HG02678 (cell line): ENCODE measurements around the gene AGAP1.

ENCODE experiments used
- ATAC-seq: cut with Tn5 transposase; IDR thresholded peaks from one replicate; pipeline ENCODE4 v1.9.1; 2021; ENCODE audit warnings: mild to moderate bottlenecking, moderate library complexity; ENCODE audit not compliant: unreplicated experiment

AGAP1 gene

DNA sequence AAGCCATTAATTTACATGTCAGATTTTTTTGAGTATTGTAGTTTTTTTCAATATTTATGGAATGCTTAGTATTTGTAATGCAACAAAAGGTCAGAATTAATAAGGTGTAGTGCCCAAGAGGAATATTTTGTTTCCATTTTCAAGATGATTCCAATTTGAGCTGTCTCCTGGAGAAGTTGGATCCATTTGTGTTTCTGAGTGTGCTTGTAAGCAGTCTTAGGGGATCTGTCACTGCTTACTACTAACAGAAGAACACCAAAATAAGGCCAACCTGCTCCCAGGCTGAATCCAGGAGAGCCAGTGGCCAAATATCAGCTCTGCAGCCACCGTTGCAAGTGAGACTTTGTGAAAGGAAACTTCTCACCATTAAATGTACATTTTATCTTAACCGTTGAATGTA, 129.9 kb downstream of the AGAP1 start:
- ATAC-seq: no peak

DNA sequence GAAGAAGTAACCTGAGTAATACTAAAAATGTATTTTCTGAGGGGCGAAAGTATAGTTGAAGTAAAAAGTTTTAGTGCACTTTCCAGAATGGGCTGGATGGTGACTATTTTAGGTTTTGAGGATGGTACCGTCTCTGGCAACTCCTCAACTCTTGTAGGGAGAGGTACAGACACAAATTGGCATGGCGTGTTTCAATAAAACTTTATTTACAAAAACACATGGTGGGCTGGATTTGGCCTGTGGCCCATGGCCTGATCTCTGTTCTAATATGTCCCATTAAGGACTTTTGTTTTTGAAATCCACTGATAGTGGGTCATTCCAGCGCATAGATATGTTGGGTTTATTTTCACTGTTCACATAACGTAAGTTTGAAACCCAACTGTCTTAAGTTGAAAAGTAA, 132.8 kb downstream of the AGAP1 start:
- no peak for ATAC-seq

DNA sequence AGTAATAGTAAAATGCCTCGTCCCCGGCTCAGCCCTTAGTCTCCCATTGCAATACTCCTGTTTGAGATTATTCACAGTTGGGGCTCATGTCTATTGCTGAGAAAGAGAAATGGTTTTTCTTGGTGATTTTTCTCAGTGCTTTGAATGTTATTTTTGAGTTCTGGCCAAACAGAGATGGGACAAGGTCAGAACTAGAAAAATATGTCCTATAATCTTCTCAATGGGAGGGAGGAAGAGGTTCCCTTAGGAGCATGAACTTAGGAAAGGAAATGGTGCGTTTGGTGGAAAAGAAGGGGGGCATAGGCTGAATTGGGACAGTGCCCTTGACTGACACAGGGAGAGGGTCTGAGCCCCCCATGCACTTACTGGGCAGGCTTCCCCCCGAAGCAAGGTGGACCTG, 133.8 kb downstream of the AGAP1 start:
- no peak for ATAC-seq

DNA sequence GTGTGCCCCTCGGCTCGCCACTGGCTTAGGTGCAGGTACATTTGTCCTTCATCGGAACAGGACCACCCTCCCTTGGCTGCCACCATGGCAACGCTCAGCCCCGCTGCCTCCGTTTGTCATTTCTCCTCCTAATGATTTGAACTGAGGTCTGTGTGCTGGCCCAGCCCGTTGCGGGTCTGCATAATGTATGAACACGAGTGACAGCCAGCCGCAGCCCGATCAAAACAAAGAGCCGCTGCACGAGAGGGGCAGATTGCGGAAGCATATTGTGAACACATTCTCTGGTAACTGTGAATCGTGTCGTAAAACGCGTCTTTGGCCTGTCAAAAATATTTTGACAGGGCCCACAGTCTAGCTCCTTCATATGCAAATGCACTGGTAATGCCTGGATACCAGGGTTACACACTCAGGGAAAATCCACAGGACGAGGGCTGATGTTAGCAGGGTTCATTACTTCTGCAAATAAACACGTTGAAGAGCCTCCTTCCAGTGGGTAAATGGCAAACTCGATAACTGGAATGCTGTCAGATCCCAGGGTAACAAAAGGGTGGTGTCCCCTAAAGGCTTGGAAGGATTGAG, 137.0 kb downstream of the AGAP1 start:
- no peak for ATAC-seq

DNA sequence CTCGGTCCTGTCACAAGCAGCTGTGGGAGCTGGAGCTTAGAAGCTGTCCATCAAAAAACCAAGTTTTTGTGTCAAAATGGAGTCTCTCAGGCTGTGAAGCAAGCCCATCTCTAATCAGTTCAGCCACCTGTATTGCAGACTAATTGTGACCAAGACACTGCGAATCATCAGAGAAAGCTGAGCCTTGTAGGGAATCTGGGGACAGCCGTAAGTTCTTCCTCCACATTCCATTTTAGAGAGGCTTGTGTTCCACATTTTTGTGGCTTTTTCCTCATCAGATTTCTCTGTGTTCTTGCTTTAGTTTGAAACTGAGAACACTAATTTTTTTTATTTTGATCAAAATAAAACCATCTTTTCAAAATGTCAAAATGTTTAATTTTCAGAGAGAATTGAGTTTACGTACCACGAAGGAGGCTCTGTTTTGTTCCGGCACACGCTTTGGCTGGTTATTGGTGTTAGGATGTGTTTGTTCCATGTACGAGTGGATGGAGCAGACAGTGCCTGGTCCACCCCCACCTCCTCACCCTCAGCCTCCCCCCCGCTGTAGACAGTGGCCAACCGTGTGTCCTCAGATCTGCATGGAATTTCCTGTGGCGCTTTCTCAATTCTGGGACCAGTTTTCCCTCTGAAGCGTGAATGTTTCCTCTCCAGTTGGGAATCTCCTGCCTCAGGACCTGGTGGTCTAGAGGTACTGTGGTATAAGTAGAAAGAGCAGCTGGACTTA, 140.8 kb downstream of the AGAP1 start:
- no peak for ATAC-seq

DNA sequence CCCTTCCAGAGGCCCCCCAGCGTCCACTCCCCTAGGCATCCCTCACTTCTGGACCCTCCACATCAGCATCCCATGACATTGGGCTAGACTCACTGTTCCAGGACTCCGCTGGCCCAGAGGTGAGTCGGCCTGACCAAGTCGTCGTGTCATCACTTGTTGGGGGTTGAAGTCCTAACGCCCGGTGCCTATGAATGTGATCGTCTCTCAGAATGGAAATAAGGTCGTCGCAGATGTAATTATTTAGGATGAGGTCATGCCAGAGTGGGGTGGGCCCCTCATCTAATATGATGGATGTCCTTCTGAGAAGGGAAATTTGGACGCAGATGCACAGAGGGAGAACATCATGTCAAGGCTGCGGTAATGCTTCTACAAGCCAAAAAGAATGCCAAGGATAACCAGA, 142.7 kb downstream of the AGAP1 start:
- no peak for ATAC-seq

DNA sequence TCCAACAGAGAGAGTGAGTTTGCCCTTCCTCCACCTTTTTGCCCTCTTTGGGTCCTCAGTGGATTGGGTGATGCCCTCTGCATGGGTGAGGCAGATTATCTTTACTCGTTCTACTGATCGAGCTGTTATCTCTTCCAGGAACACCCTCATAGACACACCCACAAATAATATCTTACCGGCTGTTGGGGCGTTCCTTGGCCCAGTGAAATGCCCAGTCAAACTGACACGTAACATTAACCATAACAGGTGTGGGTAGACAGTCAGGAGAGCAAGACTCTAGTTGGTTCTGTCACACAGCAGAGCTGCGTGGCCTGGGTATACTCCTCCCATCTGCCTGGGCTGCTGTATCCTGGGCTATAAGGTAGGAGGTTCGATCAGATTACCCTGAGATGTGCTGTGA, 144.1 kb downstream of the AGAP1 start:
- no peak for ATAC-seq

DNA sequence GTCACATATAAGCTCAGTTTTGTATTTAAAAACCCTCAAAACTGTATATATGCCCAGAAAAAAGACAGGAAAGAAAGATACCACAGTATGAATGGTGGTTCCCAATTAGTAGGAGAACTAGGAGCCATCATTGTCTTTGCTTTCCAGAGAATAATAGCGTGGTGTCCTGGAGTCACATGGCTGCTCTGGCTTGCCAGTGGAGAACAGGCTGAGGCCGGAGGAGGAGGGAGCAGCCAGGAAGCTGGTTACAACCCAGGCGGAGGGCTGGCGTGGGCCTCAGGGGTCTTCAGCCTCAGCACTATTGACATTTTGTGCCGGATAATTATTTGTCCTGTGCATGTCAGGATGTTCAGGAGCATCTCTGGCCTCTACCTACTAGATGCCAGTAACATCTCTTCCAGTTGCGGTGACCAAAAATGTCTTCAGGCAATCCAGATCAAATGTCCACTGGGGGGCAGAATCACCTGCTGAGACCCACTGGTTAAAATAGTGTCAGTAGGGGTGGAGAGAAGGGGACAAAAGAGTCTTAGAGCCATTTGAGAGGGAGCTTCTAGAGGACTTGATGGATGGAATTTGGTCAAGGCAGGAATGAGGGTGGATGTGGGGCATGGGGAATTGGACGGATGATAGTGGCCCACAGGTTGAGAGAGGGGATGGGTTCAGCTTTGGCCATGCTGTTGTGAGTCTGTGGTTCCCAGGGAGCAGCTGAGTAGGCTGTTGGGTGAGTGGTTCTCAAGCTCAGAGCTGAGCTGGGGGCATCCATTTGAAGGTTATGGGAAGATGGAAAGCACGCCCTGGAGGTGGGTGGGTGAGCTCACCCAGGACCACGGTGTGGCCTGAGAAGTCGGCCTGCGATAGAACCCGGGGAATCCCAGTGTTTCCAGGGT, 144.9 kb downstream of the AGAP1 start:
- no peak for ATAC-seq

DNA sequence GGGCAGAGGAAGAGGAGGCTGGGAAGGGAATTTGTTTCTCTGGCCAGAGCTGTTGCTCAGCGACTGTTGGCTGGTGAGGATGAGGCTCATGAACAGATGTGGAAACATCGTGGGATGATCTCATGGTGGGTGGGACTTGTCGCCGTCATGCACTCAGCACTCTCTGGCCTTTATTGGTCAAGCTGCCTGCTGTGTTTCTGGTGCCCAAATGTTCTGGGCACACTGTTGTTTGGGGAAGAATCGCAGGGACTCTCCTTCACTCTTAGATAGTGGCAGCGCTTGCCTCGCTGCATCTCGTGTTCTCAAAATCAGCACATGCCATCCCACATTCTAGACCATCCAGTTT, 145.6 kb downstream of the AGAP1 start:
- no peak for ATAC-seq

DNA sequence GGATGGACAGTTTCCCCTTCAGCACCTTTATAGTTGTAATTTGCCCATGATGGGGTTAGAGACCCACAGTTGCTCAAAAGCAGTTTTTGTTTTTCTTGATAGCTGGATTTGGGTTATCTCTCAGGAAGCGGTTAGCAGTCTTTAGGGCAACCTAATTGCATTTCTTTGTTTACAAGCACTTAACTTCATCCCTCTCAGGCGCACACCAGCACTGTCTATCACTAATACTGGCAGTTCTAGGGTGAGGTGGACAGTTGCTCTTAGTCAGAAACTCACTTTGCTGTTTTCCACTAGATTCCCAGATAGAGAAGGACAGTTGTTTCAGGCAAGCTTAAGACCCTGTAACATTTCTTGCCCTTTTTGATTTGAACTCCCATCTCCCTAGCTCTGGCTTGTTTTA, 146.0 kb downstream of the AGAP1 start:
- no peak for ATAC-seq

DNA sequence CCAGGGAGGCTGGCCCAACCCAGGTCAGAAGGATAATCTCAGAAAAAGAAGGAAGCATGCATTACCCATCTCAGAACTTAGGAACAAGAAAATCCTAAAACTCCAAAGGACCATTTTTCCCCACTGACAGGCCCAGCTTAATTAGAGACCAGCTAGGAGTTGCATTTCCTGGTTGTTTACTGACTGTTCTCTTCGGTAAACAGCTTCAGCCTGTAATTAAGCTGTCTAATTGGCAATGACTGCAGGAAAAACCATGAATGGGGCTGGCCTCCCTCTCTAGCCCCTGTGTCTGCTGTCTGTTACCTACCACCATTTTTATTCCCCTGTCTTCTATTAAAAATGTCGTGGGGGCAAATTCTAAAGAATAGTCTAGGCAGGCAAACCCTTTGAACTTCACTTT, 146.5 kb downstream of the AGAP1 start:
- no peak for ATAC-seq

DNA sequence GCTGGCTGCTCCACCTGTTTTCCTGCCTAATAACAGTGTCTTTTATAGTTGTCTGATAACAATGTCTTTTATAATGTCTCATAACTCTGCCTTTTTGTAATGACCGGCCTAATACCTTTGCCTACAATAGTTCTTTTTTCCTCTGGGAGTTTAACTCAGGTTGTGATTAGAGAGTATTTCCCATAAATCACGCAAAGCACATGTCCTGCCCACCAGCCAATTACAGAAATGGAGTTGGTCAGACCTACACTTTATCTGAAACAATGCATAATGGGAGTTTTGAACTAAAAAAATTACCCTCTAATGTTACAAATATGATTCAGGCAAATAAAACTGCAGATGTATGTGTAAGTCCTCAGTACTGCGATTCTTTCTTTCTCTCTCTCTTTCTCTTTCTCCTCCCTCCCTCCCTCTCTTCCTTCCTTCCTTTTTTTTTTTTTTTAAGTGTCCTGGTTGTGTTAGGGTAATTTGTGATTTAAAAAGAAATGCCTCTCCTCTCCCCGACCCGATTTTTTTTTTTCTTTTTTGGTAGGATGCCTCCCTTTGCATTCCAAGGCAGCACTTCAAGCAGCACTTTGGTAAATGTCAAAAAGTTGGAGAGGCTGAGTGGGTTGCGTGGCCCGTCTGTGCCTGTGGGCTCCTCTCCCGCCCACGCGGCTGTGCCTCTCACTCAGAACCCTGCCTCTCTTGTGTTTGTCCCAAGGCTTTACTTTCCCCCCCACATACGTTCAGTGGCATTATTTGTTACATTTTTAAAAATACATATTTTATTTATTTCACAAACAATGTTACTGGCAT, 147.3 kb downstream of the AGAP1 start:
- ATAC-seq: no peak

DNA sequence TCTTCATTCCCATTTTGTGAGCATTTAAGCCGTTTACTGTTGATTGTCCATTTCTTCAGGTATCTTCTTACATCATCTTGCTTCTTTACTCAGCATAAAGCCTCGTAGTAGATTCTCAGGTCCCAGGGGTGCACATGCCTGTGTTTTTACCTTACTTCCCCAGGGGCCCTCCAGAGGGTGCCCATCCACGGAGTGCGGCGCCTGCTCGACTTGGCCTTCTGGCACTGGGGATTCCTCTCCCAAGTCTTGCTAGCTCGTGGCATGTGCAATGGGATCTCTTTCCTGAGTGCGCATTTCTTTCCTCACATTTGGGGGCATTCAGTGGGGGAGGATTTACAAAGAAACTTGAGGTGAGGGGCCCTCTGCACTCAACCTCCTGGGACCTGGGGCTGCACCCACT, 148.1 kb downstream of the AGAP1 start:
- no peak for ATAC-seq

DNA sequence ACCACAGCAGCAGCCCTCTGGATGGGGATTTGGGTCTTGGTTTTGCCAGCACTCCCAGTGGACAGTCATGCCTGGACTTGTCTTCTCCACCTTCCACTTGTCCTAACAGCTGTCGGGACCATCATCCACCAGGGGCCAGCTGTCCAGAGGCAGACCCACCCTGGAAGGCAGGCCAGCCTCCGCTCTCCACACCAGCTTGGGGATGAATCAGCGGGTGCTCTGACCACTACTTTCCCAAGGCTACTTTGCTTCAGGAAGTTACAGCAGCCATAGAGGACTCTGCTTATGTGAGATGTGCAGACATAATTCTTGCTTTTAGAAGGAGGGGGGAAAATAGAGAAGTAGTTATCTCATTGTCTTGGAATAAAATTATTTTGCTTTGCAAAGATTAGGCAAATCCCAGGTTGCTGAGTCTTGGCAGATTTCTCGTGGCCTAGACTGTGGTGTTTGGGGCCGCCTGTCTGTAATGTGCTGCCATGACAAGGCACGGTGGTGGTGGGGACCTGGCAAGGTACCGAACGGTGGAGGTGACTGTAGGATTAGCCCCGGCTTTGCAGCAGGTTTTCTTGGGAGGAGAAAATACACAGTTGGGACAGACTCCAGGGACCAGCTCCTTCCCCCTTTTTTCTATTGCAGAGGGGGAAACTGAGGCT, 148.7 kb downstream of the AGAP1 start:
- ATAC-seq: no peak

DNA sequence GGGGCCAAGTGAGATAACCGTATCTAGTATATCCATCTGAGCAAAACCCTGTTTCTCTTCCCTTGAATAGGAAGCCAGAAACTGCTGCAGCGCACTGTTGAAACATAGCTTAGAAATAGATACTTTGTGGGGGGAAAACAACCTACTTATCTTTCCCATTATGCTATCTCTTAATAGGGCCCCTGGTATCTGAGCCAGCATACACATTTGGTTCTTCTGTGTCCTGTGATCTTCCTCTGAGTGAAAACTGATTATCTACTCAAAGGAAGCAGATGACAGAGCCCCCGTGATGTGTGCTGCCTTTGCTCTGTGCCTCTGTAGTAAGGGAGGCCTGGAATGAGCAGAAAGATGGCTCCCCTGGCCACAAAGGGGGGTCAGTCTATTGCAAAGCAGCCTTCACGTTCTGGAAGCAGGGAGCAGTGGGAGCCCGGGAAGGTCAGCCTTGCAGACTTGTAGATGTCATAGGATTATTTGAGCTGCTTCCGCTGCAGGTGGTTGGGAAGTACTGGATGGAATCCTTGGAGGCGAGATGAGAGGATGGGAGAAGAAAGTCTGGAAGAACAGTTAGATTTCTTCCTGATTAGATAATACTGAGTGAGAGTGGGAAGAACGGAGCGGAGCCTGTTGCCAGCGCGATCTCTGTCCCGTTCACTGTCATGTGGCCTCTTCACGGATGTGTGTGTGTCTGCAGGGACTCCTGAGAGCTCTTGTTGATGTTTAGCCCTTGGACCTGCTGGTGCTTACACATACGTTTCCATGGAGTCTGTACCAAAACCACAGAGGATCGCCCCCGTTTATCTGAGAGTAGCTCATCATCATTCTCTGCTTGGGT, 150.1 kb downstream of the AGAP1 start:
- ATAC-seq: no peak

DNA sequence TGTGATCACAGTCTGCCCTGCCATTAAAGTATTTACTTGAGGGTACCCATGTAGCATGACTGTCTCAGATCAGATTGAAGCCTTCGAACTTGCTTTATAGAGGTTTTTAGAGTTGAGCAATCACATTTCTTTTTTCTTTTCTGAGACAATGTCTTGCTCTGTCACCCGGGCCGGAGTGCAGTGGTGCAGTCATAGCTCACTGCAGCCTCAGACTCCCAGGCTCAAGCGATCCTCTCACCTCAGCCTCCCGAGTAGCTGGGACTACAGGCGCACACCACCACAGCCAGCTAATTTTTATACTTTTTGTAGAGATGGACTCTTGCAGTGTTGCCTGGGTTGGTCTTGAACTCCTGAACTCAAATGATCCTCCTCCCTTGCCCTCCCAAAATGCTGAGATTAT, 153.4 kb downstream of the AGAP1 start:
- ATAC-seq: no peak

DNA sequence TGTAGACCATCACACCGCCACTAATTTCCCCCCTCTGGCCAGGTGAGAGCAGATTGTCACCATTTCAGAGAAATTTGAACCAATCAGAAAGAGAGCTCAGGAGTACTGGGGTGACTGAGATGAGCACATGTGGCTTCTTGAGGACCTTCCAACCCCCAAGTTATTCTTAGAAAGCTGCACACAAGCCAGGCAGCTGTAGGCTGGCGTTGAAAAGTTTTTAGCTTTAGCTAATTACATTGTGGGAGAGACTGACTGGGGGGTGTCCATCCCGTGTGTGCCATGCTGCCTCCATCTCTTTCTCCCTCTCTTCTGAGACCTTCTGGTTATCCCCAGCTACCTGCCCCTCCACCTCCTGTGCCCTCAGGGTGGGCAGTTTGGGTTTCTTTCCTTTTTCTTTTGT, 154.0 kb downstream of the AGAP1 start:
- ATAC-seq: no peak

DNA sequence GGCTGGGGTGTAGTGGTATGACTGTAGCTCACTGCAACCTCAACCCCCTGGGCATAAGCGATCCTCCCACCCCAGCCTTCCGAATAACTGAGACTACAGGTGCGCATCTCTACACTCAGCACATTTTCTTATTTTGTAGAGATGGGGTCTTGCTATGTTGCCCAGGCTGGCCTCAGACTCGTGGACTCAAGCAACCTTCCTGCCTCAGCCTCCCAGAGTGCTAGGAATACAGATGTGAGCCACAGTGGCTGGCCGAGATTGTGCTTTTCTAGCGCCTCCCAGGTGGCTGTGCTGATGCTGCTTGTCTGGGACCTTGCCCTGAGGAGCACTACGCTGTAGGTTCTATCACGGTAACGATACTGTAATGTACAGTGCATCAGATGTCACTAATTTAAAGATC, 155.6 kb downstream of the AGAP1 start:
- ATAC-seq: no peak

DNA sequence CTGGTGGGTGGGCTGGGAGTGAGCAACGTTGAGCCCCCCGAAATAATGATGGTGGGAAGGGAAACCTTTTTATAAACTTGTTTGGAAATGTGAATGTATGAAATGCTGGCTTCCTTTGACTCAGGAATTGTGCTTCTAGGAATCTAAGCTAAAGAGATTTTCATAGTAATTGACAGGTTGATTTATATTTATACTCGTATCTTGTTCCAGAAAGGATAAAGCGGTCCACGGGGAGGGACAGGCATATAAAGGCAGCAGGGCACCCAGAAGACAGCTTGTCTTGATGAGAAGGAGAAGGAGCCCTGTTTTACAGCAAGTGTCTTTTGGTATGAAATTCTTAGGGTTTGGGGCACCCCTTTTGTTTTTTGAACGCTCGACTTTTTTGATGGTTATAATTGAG, 157.8 kb downstream of the AGAP1 start:
- ATAC-seq: no peak
